ENCODE data around the gene ADGRL1. TPM values are rescaled to one million over a fixed set of nuclear protein-coding genes. Genes with fewer than 3 reads are reported as not detected.
"Not testable (repeated sequence)": the region's sequence is repeated elsewhere in the genome, so short reads cannot be mapped to it uniquely, and the experiment has no call there.

ADGRL1 gene
- total RNA-seq (2022): 24.8 and 26.5 TPM in 2 replicates
- percentile 42 among the genes with signal in this experiment for Bru-seq, nascent RNA
- percentile 56 among the genes with signal in this experiment for BruChase-seq, experiment 1, labeled RNA remaining after a 6-hour chase
- percentile 53 among the genes with signal in this experiment for BruChase-seq, experiment 2, labeled RNA remaining after a 2-hour chase
- long read RNA-seq, partial matches to known transcripts: 1 of 9 reads
- long read RNA-seq, other reads (novel, unspliced or antisense): 8 of 9 reads

DNA sequence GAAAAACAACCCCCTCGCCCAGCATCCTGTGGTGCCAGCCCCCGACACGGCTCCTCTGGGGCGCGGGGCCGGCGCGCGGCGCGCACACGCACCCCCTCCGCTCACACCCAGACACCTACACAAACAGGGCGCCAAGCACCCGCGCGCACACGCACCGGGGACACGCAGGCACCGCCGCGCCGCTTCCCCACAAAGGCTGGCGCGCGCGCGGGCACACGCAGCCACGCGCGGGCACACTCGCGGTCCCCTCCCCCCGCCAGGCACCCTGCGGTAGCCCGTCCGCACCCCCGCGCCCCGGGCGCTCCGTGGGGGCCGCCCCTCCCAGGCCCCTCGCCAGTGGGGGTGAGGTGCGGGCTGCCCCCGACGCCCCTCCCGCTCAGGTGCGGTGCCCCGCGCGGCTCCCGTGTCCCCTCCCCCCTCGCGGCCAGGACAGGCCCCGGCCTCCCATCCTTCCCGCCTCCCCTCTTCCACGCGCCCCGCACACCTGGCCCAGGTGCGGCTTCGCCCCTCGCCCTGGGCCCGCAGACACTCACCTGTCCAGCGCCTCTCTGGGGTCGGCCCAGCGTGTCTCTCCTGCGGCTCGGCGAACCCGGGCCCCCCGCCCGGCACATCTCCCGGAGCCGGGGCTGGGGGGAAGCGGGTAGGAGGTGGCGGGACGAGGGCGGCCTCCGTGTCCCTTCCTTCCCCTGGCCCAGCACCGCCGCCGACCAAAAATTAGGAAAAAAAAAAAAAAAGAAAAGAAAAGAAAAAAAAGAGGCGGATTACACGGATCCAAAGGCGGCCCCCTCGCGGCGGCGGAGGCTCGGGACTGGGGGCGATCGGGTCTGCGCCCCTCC, at the start of gene ADGRL1:
TSS of gene ADGRL1 (minus strand) at position 718 of the 836 bp plus-strand sequence. CDS start 22,567 bp downstream, outside the sequence.
- intact Hi-C loops (cut with micrococcal nuclease; ENCODE audit: unreplicated experiment); H3K9me3 Mint-ChIP-seq (ENCODE audit: low read depth, unreplicated experiment); CTCF ChIA-PET; BruUV-seq (replicated peaks): not testable (repeated sequence)
- peak; percentile 1 for DNase-seq
- Mint-ChIP-seq H3K4me3 (ENCODE audit: low read depth, unreplicated experiment) (peak within 1 kb of the TSS; percentile 80), H3K27ac (ENCODE audit: unreplicated experiment) (peak within 1 kb of the TSS; percentile 61), H3K4me1 (ENCODE audit: low read depth, unreplicated experiment) (peaks cover 22% of the 10 kb centered on the region), H3K36me3 (ENCODE audit: insufficient read depth, unreplicated experiment) (peaks cover 35% of the 10 kb centered on the region), H3K27me3 (ENCODE audit: unreplicated experiment) (peaks cover 53% of the 10 kb centered on the region)

DNA sequence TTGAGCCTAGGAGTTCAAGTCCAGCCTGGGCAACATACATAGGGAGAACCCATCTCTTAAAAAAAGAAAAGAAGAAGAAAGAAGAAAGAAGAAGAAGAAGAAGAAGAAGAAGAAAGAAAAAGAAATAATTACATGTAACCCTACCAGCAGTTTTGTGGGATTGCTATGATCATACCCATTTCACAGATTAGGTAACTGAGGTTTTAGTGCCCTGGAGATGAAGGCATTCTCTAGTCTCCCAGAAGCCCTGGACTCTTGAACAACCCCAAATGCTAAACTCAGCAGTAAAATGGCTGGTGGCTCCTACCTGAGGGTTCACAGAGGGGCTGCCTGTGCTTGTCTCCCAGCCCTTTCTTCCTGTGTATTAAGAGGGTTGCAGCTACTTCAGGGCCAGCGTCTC, 49.3 kb upstream of the ADGRL1 start:
- not testable (repeated sequence) for BruUV-seq (replicated peaks); DNase-seq
- H3K27me3 Mint-ChIP-seq (ENCODE audit: unreplicated experiment): peaks cover 26% of the 10 kb centered on the region

GRCh38 chr19:14253822-14254599, 48.0 kb upstream of the ADGRL1 start:
- CTCF ChIA-PET: interaction anchor here (0.6 kb wide), 1 partner anchor 21 kb away, joined by 5 read pairs; no protein-coding TSS in a partner anchor
- intact Hi-C loops (cut with micrococcal nuclease; ENCODE audit: unreplicated experiment); H3K4me3 Mint-ChIP-seq (ENCODE audit: low read depth, unreplicated experiment); H3K27ac Mint-ChIP-seq (ENCODE audit: unreplicated experiment); H3K36me3 Mint-ChIP-seq (ENCODE audit: insufficient read depth, unreplicated experiment); BruUV-seq (replicated peaks); H3K9me3 Mint-ChIP-seq (ENCODE audit: low read depth, unreplicated experiment); H3K4me1 Mint-ChIP-seq (ENCODE audit: low read depth, unreplicated experiment): not testable (repeated sequence)
- DNase-seq: peak; percentile 18
- H3K27me3 Mint-ChIP-seq (ENCODE audit: unreplicated experiment): peaks cover 29% of the 10 kb centered on the region

More for the DNA sequence above, 49.3 kb upstream of the ADGRL1 start:
- H3K4me1 Mint-ChIP-seq (ENCODE audit: low read depth, unreplicated experiment); intact Hi-C loops (cut with micrococcal nuclease; ENCODE audit: unreplicated experiment); H3K36me3 Mint-ChIP-seq (ENCODE audit: insufficient read depth, unreplicated experiment); H3K9me3 Mint-ChIP-seq (ENCODE audit: low read depth, unreplicated experiment); H3K4me3 Mint-ChIP-seq (ENCODE audit: low read depth, unreplicated experiment); H3K27ac Mint-ChIP-seq (ENCODE audit: unreplicated experiment): not testable (repeated sequence)
- CTCF ChIA-PET: interaction anchor here (0.6 kb wide), 1 partner anchor 9 kb away, joined by 3 read pairs; no protein-coding TSS in a partner anchor

DNA sequence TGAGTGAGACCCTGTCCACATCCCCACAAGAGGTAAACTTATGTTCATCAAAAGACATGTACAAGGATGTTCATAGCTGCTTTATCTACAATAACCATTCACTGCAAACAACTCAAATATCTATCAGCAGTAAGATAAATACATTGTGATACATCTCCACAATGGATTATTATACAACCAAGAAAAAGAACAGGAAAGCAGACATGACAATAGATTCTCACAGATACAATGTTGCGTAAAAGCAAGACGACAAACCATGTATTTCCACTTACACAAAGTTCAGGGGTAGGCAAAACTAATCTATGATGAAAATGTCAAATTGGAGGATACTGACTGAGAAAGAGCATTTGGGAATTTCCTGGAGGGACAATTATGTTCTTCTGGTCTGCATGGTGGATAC, 46.2 kb upstream of the ADGRL1 start:
- H3K9me3 Mint-ChIP-seq (ENCODE audit: low read depth, unreplicated experiment); H3K4me1 Mint-ChIP-seq (ENCODE audit: low read depth, unreplicated experiment); H3K36me3 Mint-ChIP-seq (ENCODE audit: insufficient read depth, unreplicated experiment); BruUV-seq (replicated peaks); H3K27ac Mint-ChIP-seq (ENCODE audit: unreplicated experiment); DNase-seq; CTCF ChIA-PET; H3K4me3 Mint-ChIP-seq (ENCODE audit: low read depth, unreplicated experiment); intact Hi-C loops (cut with micrococcal nuclease; ENCODE audit: unreplicated experiment): not testable (repeated sequence)
- peaks cover 29% of the 10 kb centered on the region for H3K27me3 Mint-ChIP-seq (ENCODE audit: unreplicated experiment)

DNA sequence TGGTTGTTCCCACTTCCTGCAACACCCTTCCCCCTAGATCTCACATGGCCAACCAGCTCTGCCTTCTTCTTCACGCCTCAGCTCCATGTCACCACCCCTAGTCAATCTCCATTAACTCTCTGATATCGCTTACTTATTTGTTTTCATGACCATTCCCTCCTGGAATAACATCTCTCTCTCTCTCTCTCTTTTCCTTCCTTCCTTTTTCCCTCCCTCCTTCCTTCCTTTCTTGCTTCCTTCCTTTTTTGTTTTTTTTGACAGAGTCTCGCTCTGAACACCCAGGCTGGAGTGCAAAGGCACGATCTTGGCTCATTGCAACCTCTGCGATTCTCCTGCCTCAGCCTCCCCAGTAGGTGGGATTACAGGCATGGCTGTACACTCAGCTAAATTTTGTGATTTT, 44.9 kb upstream of the ADGRL1 start:
- CTCF ChIA-PET: no interaction called here
- Mint-ChIP-seq H3K4me3 (ENCODE audit: low read depth, unreplicated experiment) (no peak overlapping the region), H3K27ac (ENCODE audit: unreplicated experiment) (no peak overlapping the region), H3K4me1 (ENCODE audit: low read depth, unreplicated experiment) (no peaks in the 10 kb centered on the region), H3K27me3 (ENCODE audit: unreplicated experiment) (peaks cover 29% of the 10 kb centered on the region), H3K9me3 (ENCODE audit: low read depth, unreplicated experiment) (no peaks in the 10 kb centered on the region), H3K36me3 (ENCODE audit: insufficient read depth, unreplicated experiment) (no peaks in the 10 kb centered on the region)
- no peak for TF ChIP-seq CTCF (IDR thresholded peaks at IDR 0.05; ENCODE audit: unreplicated experiment)
- no peak for DNase-seq
- BruUV-seq (replicated peaks): no TSS peak
- intact Hi-C loops (cut with micrococcal nuclease; ENCODE audit: unreplicated experiment): no loop called here

GRCh38 chr19:14250315-14250714, 44.3 kb upstream of the ADGRL1 start:
- intact Hi-C loops (cut with micrococcal nuclease; ENCODE audit: unreplicated experiment); BruUV-seq (replicated peaks); CTCF ChIA-PET; H3K9me3 Mint-ChIP-seq (ENCODE audit: low read depth, unreplicated experiment); H3K27ac Mint-ChIP-seq (ENCODE audit: unreplicated experiment); DNase-seq; H3K4me3 Mint-ChIP-seq (ENCODE audit: low read depth, unreplicated experiment); H3K36me3 Mint-ChIP-seq (ENCODE audit: insufficient read depth, unreplicated experiment); H3K4me1 Mint-ChIP-seq (ENCODE audit: low read depth, unreplicated experiment): not testable (repeated sequence)
- peaks cover 29% of the 10 kb centered on the region for H3K27me3 Mint-ChIP-seq (ENCODE audit: unreplicated experiment)

- H3K27me3 Mint-ChIP-seq (ENCODE audit: unreplicated experiment): peaks cover 29% of the 10 kb centered on the region
- H3K9me3 Mint-ChIP-seq (ENCODE audit: low read depth, unreplicated experiment); BruUV-seq (replicated peaks); CTCF ChIA-PET; DNase-seq; H3K36me3 Mint-ChIP-seq (ENCODE audit: insufficient read depth, unreplicated experiment); H3K4me1 Mint-ChIP-seq (ENCODE audit: low read depth, unreplicated experiment); intact Hi-C loops (cut with micrococcal nuclease; ENCODE audit: unreplicated experiment); H3K27ac Mint-ChIP-seq (ENCODE audit: unreplicated experiment): not testable (repeated sequence)
- H3K4me3 Mint-ChIP-seq (ENCODE audit: low read depth, unreplicated experiment): peak overlapping the region; percentile 26
These were observed 43.9 kb upstream of the ADGRL1 start for GRCh38 chr19:14249891-14250290.

DNA sequence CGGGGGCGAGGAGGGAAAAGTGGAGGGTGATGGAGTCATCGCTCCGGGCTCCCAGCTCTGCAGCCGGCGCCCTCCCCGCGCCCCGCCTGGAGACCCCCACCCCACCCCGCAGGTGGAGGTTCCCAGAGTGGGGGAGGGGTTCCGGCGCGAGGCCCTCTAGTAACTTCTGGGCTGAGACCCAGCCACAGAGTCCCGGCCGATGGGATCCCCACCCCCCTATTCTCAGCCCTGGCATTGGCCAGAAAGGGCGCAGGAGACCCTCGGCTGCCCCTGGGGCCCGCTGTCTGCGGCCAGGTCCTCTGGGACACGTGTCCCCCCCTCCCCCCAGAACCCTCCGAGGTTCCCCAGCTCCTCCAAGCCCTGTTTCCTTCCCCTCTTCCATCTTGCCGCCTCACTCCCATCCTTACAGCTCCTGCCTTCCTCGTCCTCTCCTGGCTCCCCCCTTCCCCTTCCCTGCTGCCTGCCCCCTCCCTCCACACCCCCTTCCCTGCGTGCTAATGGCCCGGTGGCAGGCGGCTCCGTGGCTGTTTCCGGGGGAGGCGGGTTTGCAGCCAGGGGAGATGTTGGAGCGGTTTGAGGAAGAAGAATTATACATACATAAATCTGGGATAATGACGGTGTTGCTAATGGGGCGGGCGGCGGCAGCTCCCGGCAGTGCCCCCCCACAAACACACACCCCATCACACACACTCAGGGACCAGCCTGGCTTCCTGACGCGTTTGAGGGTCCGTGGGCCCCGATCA, 43.2 kb upstream of the ADGRL1 start:
- intact Hi-C loops (cut with micrococcal nuclease; ENCODE audit: unreplicated experiment); CTCF ChIA-PET; H3K36me3 Mint-ChIP-seq (ENCODE audit: insufficient read depth, unreplicated experiment); DNase-seq; H3K27ac Mint-ChIP-seq (ENCODE audit: unreplicated experiment); BruUV-seq (replicated peaks); H3K9me3 Mint-ChIP-seq (ENCODE audit: low read depth, unreplicated experiment); H3K4me1 Mint-ChIP-seq (ENCODE audit: low read depth, unreplicated experiment): not testable (repeated sequence)
- H3K27me3 Mint-ChIP-seq (ENCODE audit: unreplicated experiment): peaks cover 24% of the 10 kb centered on the region
- H3K4me3 Mint-ChIP-seq (ENCODE audit: low read depth, unreplicated experiment): peak overlapping the region; percentile 26

Data from Calu3 (cell line).